Mucosa of descending colon (tissue), 3 donors: ENCODE results near the gene MYL4. TPM values are rescaled to one million over a fixed set of nuclear protein-coding genes. Genes with fewer than 3 reads are reported as not detected.

Experiments used
- ATAC-seq: fragments of 200-7000 bp; cut with Tn5 transposase; one replicate; pipeline ENCODE4 v1.9.1; 2020; ENCODE audit warnings: mild to moderate bottlenecking, moderate library complexity
- DNase-seq, 3 donors: peaks; one replicate each; pipeline ENCODE4 v3.0.0-alpha.2; 2020
- H3K36me3 ChIP-seq: fragments of 200-600 bp; one replicate; pipeline ENCODE4 v1.8.0; 2021; ENCODE audit warnings: low read depth, mild to moderate bottlenecking
- H3K4me1 ChIP-seq: fragments of 200-600 bp; one replicate; pipeline ENCODE4 v1.8.0; 2021; ENCODE audit warnings: low read depth, mild to moderate bottlenecking
- H3K4me3 ChIP-seq: fragments of 200-600 bp; one replicate; pipeline ENCODE4 v1.8.0; 2021; ENCODE audit warnings: mild to moderate bottlenecking
- H3K9me3 ChIP-seq: fragments of 200-600 bp; one replicate; pipeline ENCODE4 v1.8.0; 2021; ENCODE audit warnings: mild to moderate bottlenecking
- CTCF ChIP-seq: fragments of 200-600 bp; IDR thresholded peaks from one replicate; pipeline ENCODE4 v1.8.0; 2022; ENCODE audit warnings: antibody characterized with exemption, mild to moderate bottlenecking
- intact Hi-C, 2 donors: fragments of 100-400 bp; cut with DNase I in 1 of 2; cut with micrococcal nuclease in 1 of 2; formaldehyde crosslinking; loops; one replicate each; pipeline versions ENCODE4 v1.11.0 to v1.11.1; 2022; cut with DNase I, micrococcal nuclease
- total RNA-seq, 3 donors: library from RNA; stranded (reverse); fragmentation: NEBNext Ultra II Directional in 2 of 3; extraction: Animal tissue kit (Norgen Biotek cat#: 25700) in 2 of 3; gene quantifications; one replicate each; pipeline versions ENCODE4 v1.2.1 to v1.2.4, GENCODE V29; 2021 to 2023
- donor health status: DM: no; HTN: no; CAD: no; lungs with moderate emphysema.
- donor health status: DM: no; HTN: no; CAD: no.
- donor health status: DM: no; HTN: yes; CAD: no.

Gene MYL4
- total RNA-seq, 3 donors from 2014 or later = 0.49 to 1.4 TPM; not detected in 1

- TF ChIP-seq CTCF = peak; percentile 22
- peaks cover 11% of the 10 kb centered on the region for H3K4me1 ChIP-seq
- H3K36me3 ChIP-seq = no peaks in the 10 kb centered on the region
- ATAC-seq = peak; percentile 95
- intact Hi-C loops = no loop called here
- H3K9me3 ChIP-seq = no peaks in the 10 kb centered on the region
- DNase-seq = peak; percentile 75 to 84 (median 78)
- H3K4me3 ChIP-seq = peak within 1 kb of the TSS; percentile 36
Measured at GRCh38 chr17:47253541-47254402, 44.6 kb downstream of the MYL4 start, which contains the start of gene ITGB3. Gene ITGB3, plus strand, starts transcription at chr17:47253827. Its CDS starts 35 bp downstream, at chr17:47253862.

GRCh38 chr17:47254403-47254943 lies 45.3 kb downstream of the MYL4 start:
- no peak for TF ChIP-seq CTCF
- no peak for ATAC-seq
- peaks cover 11% of the 10 kb centered on the region for H3K4me1 ChIP-seq
- peak overlapping the region; percentile 36 for H3K4me3 ChIP-seq
- no peaks in the 10 kb centered on the region for H3K36me3 ChIP-seq
- intact Hi-C loops = no loop called here
- DNase-seq = no peak
- no peaks in the 10 kb centered on the region for H3K9me3 ChIP-seq

GRCh38 chr17:47257651-47258339 lies 48.6 kb downstream of the MYL4 start:
- intact Hi-C loops = no loop called here
- TF ChIP-seq CTCF = no peak
- no peak for DNase-seq
- ATAC-seq = no peak
- Histone ChIP-seq H3K36me3 (no peaks in the 10 kb centered on the region), H3K4me1 (peaks cover 11% of the 10 kb centered on the region), H3K9me3 (no peaks in the 10 kb centered on the region), H3K4me3 (no peak overlapping the region)

- Histone ChIP-seq H3K4me3 (no peak overlapping the region), H3K4me1 (peaks cover 2% of the 10 kb centered on the region), H3K9me3 (no peaks in the 10 kb centered on the region), H3K36me3 (no peaks in the 10 kb centered on the region)
- ATAC-seq (no peak), DNase-seq (no peak)
- TF ChIP-seq CTCF = no peak
- intact Hi-C loops = no loop called here
Measured at GRCh38 chr17:47262586-47262985, 53.4 kb downstream of the MYL4 start.

GRCh38 chr17:47264166-47264565 lies 55.0 kb downstream of the MYL4 start:
- Histone ChIP-seq H3K9me3 (no peaks in the 10 kb centered on the region), H3K4me1 (peaks cover 14% of the 10 kb centered on the region), H3K36me3 (no peaks in the 10 kb centered on the region), H3K4me3 (no peak overlapping the region)
- intact Hi-C loops = no loop called here
- TF ChIP-seq CTCF = no peak
- no peak for DNase-seq
- no peak for ATAC-seq
